Tibial artery (tissue), 4 donors: ENCODE results near the gene NAPSA.

ENCODE experiments used
- DNase-seq, 2 donors: peaks; one replicate each; pipeline ENCODE4 v3.0.0-alpha.2; 2019
- H3K27ac ChIP-seq, 2 donors: fragments of 200-600 bp; sonication (generic) in 1 of 2; 1 replicate in 1 of 2; 2 replicates in 1 of 2; pipeline ENCODE4 v1.5.1; 2018 to 2019; ENCODE audit warnings: mild to moderate bottlenecking in 1 of 2
- H3K27me3 ChIP-seq, 2 donors: fragments of 200-600 bp; sonication (generic) in 1 of 2; one replicate each; pipeline versions ENCODE4 v1.5.1 to v1.6.0; 2016 to 2019
- H3K36me3 ChIP-seq, 3 donors: fragments of 200-600 bp; sonication (generic) in 2 of 3; one replicate each; pipeline ENCODE4 v1.5.1; 2016 to 2019; ENCODE audit warnings: mild to moderate bottlenecking in 2 of 3
- H3K4me1 ChIP-seq, 4 donors: fragments of 200-600 bp; sonication (generic) in 2 of 4; 1 replicate in 3 of 4; 2 replicates in 1 of 4; pipeline ENCODE4 v1.5.1; 2016 to 2019
- H3K4me3 ChIP-seq, 2 donors: fragments of 200-600 bp; sonication (generic) in 1 of 2; 1 replicate in 1 of 2; 2 replicates in 1 of 2; pipeline ENCODE4 v1.5.1; 2018 to 2019; ENCODE audit warnings: mild to moderate bottlenecking in 2 of 2
- H3K9me3 ChIP-seq, 3 donors: fragments of 200-600 bp; sonication (generic) in 1 of 3; one replicate each; pipeline ENCODE4 v1.5.1; 2016 to 2019
- intact Hi-C: fragments of 100-400 bp; cut with DNase I; formaldehyde crosslinking; loops from one replicate; pipeline ENCODE4 v1.15.0; 2023; ENCODE audit warnings: low total_unique reads
- TF ChIP-seq, protein P1 (sequence below), 2 experiments: fragments of 200-600 bp in 1 of 2; fragments of 450-650 bp in 1 of 2; IDR thresholded peaks; one replicate each; pipeline ENCODE4 v1.5.1; 2017 to 2019; ENCODE audit warnings: antibody characterized with exemption in 2 of 2, mild to moderate bottlenecking in 1 of 2, moderate library complexity in 1 of 2

The NAPSA gene

DNA sequence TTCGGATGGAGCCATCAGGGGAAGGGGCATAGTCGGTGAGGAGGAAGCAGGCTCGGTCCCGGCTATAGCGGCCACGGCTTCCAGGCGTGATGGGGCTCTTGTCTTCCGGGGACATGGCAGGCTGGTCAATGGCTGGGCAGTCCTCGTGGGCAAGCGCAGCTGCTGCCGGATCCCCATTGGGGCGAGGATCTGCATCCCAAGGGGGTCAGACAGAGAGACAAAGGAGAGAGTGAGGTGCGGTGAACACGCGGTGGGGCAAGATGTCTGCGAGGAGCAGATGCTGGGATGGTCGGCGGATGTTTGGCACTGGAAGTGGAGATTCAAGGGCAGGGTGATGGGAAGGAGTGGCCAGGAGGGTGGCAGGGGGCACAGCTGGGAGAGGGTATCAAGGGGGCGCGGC is 44.8 kb downstream of the NAPSA start:
- H3K27ac ChIP-seq: no peak overlapping the region
- H3K9me3 ChIP-seq: no peaks in the 10 kb centered on the region
- peaks cover 0 to 5% (median under 1%) of the 10 kb centered on the region in 4 donors for H3K4me1 ChIP-seq
- no peak for DNase-seq
- no peak overlapping the region for H3K4me3 ChIP-seq
- H3K36me3 ChIP-seq: no peaks in the 10 kb centered on the region
- TF ChIP-seq, protein P1, sequence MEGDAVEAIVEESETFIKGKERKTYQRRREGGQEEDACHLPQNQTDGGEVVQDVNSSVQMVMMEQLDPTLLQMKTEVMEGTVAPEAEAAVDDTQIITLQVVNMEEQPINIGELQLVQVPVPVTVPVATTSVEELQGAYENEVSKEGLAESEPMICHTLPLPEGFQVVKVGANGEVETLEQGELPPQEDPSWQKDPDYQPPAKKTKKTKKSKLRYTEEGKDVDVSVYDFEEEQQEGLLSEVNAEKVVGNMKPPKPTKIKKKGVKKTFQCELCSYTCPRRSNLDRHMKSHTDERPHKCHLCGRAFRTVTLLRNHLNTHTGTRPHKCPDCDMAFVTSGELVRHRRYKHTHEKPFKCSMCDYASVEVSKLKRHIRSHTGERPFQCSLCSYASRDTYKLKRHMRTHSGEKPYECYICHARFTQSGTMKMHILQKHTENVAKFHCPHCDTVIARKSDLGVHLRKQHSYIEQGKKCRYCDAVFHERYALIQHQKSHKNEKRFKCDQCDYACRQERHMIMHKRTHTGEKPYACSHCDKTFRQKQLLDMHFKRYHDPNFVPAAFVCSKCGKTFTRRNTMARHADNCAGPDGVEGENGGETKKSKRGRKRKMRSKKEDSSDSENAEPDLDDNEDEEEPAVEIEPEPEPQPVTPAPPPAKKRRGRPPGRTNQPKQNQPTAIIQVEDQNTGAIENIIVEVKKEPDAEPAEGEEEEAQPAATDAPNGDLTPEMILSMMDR (IDR thresholded peaks at IDR 0.05): no peak
- peaks cover 0 to 32% of the 10 kb centered on the region in 2 donors for H3K27me3 ChIP-seq
- intact Hi-C loops: no loop called here

DNA sequence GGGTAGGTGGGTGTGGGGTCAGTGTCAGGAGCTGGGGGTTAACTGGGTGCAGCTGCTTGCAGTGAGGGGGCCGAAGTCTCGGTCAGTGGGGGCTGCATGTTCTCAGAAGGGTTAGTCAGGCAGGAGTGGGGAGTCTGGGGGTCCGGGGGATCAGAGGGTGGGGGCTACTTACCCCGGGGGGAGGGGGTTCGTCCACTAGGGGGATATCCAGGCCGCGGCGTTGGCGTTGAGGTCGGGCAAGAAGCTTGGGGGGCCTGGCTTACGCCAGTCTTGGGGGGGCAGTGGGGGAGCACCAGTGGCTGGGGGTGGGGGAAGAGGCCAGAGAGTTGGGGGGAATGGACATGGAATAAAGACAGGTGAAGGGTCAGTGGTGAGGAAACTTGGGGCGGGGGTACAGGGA is 45.4 kb downstream of the NAPSA start:
- H3K4me1 ChIP-seq: no peaks in the 10 kb centered on the region
- peaks cover 0 to 37% of the 10 kb centered on the region in 2 donors for H3K27me3 ChIP-seq
- no peak overlapping the region for H3K4me3 ChIP-seq
- TF ChIP-seq, protein P1 (IDR thresholded peaks at IDR 0.05): no peak
- no peaks in the 10 kb centered on the region for H3K9me3 ChIP-seq
- DNase-seq: no peak
- H3K27ac ChIP-seq: no peak overlapping the region
- no peaks in the 10 kb centered on the region for H3K36me3 ChIP-seq
- intact Hi-C loops: no loop called here

DNA sequence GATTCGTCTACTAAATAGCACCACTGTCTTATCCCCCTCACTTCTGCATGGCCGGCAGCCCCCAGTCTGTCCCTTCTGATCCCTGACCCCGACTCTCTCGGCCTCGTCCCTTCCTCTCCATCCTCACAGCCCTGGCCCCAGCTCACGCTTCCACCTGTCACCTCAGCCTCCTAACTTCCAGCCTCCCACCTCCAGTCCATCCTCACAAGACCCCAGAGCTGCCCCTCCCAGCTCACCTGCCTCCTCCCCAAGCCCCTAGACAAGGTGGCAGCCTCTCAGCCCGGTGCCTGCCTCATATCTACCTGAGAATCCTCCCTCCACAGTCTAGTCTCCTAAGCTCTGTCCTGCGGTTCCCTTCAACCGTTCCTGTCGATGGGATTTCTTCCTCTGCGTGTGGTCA is 46.3 kb downstream of the NAPSA start:
- H3K9me3 ChIP-seq: no peaks in the 10 kb centered on the region
- H3K4me3 ChIP-seq: no peak overlapping the region
- TF ChIP-seq, protein P1 (IDR thresholded peaks at IDR 0.05): no peak
- intact Hi-C loops: no loop called here
- no peaks in the 10 kb centered on the region for H3K36me3 ChIP-seq
- DNase-seq: no peak
- H3K27ac ChIP-seq: no peak overlapping the region
- peaks cover 2 to 46% of the 10 kb centered on the region in 2 donors for H3K27me3 ChIP-seq
- peaks cover 0 to 1% (median 0%) of the 10 kb centered on the region in 4 donors for H3K4me1 ChIP-seq

DNA sequence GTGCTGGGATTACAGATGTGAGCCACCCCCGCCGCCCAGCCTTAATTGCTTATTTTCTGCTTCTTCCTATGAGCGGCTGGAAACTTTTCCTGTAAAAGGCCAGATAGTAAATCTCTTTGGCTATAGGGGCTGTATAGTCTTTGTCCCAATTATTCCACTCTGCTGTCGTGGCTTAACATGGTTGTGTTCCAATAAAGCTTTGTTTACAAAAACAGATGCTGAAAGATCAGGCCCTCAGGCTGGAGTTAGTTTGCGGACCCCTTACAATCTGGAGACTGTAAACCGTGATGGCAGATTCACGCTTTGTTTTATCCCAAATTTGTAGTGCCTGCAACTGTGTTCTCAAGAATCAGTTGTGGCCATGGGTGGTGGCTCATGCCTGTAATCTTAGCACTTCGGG is 47.0 kb downstream of the NAPSA start:
- peaks cover 2 to 52% of the 10 kb centered on the region in 2 donors for H3K27me3 ChIP-seq
- TF ChIP-seq, protein P1 (IDR thresholded peaks at IDR 0.05): no peak

DNA sequence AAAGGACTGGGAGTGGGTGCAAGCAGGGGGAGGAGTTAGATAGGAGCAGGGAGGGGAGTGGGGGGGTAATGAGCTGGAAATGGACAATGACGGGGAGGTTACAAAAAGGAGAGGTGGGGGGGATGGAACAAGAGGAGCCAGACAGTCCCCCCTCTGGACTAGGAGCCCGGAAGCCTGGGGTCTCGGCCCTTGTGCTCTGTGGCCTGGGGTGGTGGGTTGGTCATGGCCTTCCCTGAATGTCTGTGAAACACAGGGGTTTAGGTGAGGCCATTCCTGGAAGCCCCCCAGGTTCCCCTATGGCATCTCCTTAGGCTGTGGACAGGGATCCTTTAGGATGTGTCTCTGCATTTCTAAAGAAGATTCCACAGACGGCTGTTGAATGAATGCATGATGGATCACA is 48.3 kb downstream of the NAPSA start:
- intact Hi-C loops: no loop called here
- Histone ChIP-seq H3K27me3 (peaks cover 2 to 57% of the 10 kb centered on the region in 2 donors), H3K36me3 (no peaks in the 10 kb centered on the region), H3K4me1 (peaks cover 0 to 11% (median 0%) of the 10 kb centered on the region in 4 donors), H3K27ac (no peak overlapping the region), H3K9me3 (no peaks in the 10 kb centered on the region), H3K4me3 (no peak overlapping the region)
- TF ChIP-seq, protein P1 (IDR thresholded peaks at IDR 0.05): no peak
- DNase-seq: no peak

More for the DNA sequence above, 47.0 kb downstream of the NAPSA start:
- no peaks in the 10 kb centered on the region for H3K9me3 ChIP-seq
- no peak overlapping the region for H3K27ac ChIP-seq
- H3K4me3 ChIP-seq: no peak overlapping the region
- intact Hi-C loops: no loop called here
- no peaks in the 10 kb centered on the region for H3K36me3 ChIP-seq
- no peak for DNase-seq
- H3K4me1 ChIP-seq: peaks cover 0 to 4% (median 0%) of the 10 kb centered on the region in 4 donors
